Lower leg skin (tissue), 4 donors: ENCODE results near the gene ARMS2. TPM values are rescaled to one million over a fixed set of nuclear protein-coding genes. Genes with fewer than 3 reads are reported as not detected.

Experiments
- DNase-seq, 2 donors: peaks; one replicate each; pipeline ENCODE4 v3.0.0-alpha.2; 2019; ENCODE audit warnings: low spot score in 2 of 2
- H3K4me3 ChIP-seq: fragments of 200-600 bp; sonication (generic); 2 replicates; pipeline ENCODE4 v1.5.1; 2017; ENCODE audit warnings: mild to moderate bottlenecking, low read depth; ENCODE audit not compliant: poor library complexity, severe bottlenecking
- POLR2A ChIP-seq, 2 donors: fragments of 450-650 bp; IDR thresholded peaks; one replicate each; pipeline ENCODE4 v1.6.1; 2016 to 2017; ENCODE audit warnings: antibody characterized with exemption in 2 of 2, mild to moderate bottlenecking in 1 of 2, moderate library complexity in 1 of 2
- WGBS, 2 donors: methylation state at CpG; one replicate each; pipeline ENCODE4 v1.1.5; 2018; 5-methylcytosine and 5-hydroxymethylcytosine counted together
- intact Hi-C: fragments of 100-400 bp; cut with DNase I; formaldehyde crosslinking; loops from one replicate; pipeline ENCODE4 v1.15.0; 2023; ENCODE audit warnings: low total_unique reads
- total RNA-seq, 4 donors: library from RNA; depleted of rRNA; stranded (reverse); fragments of >200 nt; gene quantifications; one replicate each; pipeline ENCODE4 v1.1.0, GENCODE V29; 2016
- TF ChIP-seq, protein P1 (sequence below), 3 donors: fragments of 450-650 bp; IDR thresholded peaks; one replicate each; pipeline ENCODE4 v1.5.1; 2016; ENCODE audit warnings: antibody characterized with exemption in 3 of 3, mild to moderate bottlenecking in 3 of 3, moderate library complexity in 2 of 3

Gene ARMS2
- total RNA-seq, 4 donors from 2014 or later, result not detected

DNA sequence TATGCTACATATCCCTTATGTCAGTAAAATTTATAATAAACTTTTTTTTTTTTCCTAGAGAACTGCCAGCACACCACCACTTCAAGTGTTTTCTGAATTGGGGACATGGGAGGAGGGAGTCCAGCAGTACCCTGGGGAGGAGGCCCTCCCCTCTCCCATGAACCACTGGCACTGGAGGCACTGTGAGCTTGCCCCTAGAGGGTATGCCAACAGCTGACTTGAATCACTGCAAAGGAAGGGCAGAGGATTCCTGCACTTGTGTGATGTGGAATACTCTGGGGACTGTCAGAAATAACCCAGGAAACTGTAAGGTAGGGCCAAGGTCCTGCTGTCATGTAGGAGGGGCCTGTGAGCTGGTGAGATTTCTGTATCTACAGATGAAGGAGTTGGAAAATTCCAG lies 8.5 kb upstream of the ARMS2 start:
- DNase-seq, result no peak
- intact Hi-C loops, result no loop called here
- no peak overlapping the region for H3K4me3 ChIP-seq
- TF ChIP-seq, protein P1, sequence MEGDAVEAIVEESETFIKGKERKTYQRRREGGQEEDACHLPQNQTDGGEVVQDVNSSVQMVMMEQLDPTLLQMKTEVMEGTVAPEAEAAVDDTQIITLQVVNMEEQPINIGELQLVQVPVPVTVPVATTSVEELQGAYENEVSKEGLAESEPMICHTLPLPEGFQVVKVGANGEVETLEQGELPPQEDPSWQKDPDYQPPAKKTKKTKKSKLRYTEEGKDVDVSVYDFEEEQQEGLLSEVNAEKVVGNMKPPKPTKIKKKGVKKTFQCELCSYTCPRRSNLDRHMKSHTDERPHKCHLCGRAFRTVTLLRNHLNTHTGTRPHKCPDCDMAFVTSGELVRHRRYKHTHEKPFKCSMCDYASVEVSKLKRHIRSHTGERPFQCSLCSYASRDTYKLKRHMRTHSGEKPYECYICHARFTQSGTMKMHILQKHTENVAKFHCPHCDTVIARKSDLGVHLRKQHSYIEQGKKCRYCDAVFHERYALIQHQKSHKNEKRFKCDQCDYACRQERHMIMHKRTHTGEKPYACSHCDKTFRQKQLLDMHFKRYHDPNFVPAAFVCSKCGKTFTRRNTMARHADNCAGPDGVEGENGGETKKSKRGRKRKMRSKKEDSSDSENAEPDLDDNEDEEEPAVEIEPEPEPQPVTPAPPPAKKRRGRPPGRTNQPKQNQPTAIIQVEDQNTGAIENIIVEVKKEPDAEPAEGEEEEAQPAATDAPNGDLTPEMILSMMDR (IDR thresholded peaks at IDR 0.05), result no peak
- TF ChIP-seq POLR2A (IDR thresholded peaks at IDR 0.05), result no peak

DNA sequence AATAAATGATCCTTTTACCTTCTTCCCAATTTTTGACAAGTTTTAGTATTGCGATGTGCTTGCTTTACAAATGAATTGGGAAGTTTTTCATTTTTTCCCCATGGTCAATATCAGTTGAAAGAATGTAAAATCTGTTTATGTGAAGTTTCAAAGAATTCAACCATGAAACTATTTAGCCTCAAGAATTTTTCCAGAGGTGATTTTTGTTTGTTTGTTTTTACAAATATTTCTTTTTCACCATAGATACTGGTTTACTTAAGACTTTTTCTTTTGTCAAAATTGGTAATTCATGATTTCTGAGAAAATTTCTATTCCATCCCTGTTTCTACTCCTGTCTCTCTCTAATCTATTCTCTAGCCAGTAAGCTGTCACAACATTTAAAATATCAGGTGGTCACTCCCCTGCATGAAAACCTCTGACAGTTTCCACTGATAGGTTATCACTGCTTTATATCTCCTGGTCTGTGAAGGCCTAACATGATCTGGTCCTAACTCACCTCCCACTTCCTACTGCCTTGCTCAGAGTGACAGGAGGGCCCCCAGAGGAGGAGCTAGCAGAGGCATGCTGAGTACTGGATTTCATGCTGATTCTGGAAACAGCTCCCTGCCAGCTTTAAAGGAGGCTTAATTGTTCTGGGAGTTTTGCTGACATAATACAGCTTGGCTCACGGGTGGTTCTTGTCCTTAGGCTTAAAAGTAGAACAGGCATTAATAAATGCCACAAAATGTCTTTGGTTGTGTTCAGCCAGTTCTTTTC lies 7.6 kb upstream of the ARMS2 start:
- no peak for TF ChIP-seq POLR2A (IDR thresholded peaks at IDR 0.05)
- TF ChIP-seq, protein P1 (IDR thresholded peaks at IDR 0.05), result no peak
- intact Hi-C loops, result no loop called here

GRCh38 chr10:122448600-122448999 lies 5.9 kb upstream of the ARMS2 start:
- intact Hi-C loops, result no loop called here
- WGBS, 2 donors, result 88 to 93% methylated on average over 3 of the region's 3 CpGs
- TF ChIP-seq, protein P1 (IDR thresholded peaks at IDR 0.05), result no peak
- TF ChIP-seq POLR2A (IDR thresholded peaks at IDR 0.05), result no peak
- no peak for DNase-seq
- no peak overlapping the region for H3K4me3 ChIP-seq

More for the DNA sequence above, 7.6 kb upstream of the ARMS2 start:
- DNase-seq, result no peak
- no peak overlapping the region for H3K4me3 ChIP-seq
- WGBS, 2 donors, result 50 to 58% methylated on average over 2 of the region's 2 CpGs

DNA sequence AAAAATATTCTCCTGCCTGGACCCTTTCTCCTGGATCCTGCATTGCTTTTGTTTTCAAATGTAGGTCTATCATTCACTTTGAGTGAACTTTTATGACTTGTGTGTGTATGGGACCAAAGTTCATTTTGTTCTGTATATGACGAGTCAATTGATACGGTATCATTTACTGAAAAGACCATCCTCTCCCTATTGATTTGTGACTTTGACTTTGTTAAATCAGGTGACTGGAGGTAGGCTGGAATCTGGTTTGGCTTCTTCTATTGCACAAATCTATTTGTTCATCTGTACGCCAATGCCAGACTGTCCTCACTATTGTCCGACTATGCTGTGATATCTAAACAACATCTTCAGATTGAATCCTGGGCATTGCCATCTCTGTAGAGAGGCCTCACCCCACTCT lies 5.3 kb upstream of the ARMS2 start:
- TF ChIP-seq, protein P1 (IDR thresholded peaks at IDR 0.05), result no peak
- no peak for DNase-seq
- H3K4me3 ChIP-seq, result no peak overlapping the region
- 93 to 94% methylated on average over 4 of the region's 4 CpGs for WGBS, 2 donors
- intact Hi-C loops, result no loop called here

GRCh38 chr10:122450353-122450990 lies 4.0 kb upstream of the ARMS2 start:
- 70 to 77% methylated on average over 14 of the region's 14 CpGs for WGBS, 2 donors
- intact Hi-C loops, result loop anchor here (10.0 kb wide), 1 partner anchor 114 kb away; the partner anchor contains the start of gene DMBT1
- DNase-seq, result no peak
- TF ChIP-seq POLR2A (IDR thresholded peaks at IDR 0.05), result no peak
- TF ChIP-seq, protein P1 (IDR thresholded peaks at IDR 0.05), result no peak
- H3K4me3 ChIP-seq, result no peak overlapping the region
